Stimulated activated memory B cell treated with anti-CD40 and anti-IgM and Interleukin-4, amounts not matched to agents 10 μg/mL and 1 μg/mL and 100 μg/mL, for 72 hours (primary cell): ENCODE data around the gene HES6.

Experiments used
- ATAC-seq: fragments of 150-1000 bp; cut with Tn5 transposase; 2 replicates; pipeline ENCODE4 v1.10.0; 2021
- H3K27ac Mint-ChIP-seq: one replicate; pipeline ENCODE4 v1.8.0; 2022; ENCODE audit warnings: mild to moderate bottlenecking, mixed read lengths
- H3K27me3 Mint-ChIP-seq: one replicate; pipeline ENCODE4 v1.8.0; 2022; ENCODE audit warnings: mixed read lengths
- H3K36me3 Mint-ChIP-seq: one replicate; pipeline ENCODE4 v1.8.0; 2022; ENCODE audit warnings: mixed read lengths
- H3K4me1 Mint-ChIP-seq: one replicate; pipeline ENCODE4 v1.8.0; 2022; ENCODE audit warnings: mixed read lengths
- H3K4me3 Mint-ChIP-seq: one replicate; pipeline ENCODE4 v1.8.0; 2022; ENCODE audit warnings: mild to moderate bottlenecking, moderate library complexity, mixed read lengths
- H3K9me3 Mint-ChIP-seq: one replicate; pipeline ENCODE4 v1.8.0; 2022; ENCODE audit warnings: mixed read lengths

The HES6 gene

DNA sequence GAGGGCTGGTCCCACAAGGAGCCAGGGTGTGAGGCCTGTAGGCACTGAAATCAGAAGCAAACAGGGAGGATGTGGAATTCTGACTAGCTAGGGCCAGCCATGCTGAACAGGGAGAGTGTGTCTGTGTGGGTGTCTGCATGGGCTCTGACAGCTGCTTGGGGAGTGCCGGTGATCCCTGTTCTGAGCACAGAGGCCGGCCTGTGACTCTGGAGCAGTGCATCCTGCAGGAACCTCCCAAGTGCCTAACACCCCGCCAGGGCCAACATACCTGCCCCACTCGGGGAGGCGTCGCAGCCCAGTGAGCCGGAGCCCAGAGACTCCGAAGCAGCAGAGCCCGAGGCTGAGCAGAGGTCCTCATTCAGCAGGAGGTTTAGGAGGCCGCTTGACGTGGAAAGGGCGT lies 11.5 kb upstream of the HES6 start:
- Mint-ChIP-seq H3K9me3 (no peaks in the 10 kb centered on the region), H3K36me3 (peaks cover 73% of the 10 kb centered on the region), H3K4me1 (no peaks in the 10 kb centered on the region), H3K27ac (no peak overlapping the region), H3K27me3 (no peaks in the 10 kb centered on the region), H3K4me3 (no peak overlapping the region)
- no peak for ATAC-seq

DNA sequence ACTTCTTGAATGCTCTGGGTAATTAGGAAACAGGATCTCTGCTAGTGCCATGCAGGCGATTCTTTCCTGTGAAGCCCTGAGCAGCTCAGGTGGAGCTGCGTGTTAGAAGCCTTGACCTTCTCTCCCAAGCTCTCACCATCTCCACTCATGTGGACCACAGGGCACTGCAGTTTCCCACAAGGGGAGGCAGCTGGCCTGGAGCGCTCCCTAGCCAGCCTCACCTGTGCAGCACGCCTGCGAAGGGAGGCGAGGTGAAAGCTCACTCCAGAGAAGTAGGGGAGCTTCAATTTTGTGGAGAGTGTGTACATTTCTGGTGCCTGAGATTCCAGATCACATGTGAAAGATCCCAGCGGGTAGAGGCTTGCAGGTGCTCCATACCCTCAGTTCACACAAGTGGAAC lies 11.1 kb upstream of the HES6 start:
- no peaks in the 10 kb centered on the region for H3K4me1 Mint-ChIP-seq

DNA sequence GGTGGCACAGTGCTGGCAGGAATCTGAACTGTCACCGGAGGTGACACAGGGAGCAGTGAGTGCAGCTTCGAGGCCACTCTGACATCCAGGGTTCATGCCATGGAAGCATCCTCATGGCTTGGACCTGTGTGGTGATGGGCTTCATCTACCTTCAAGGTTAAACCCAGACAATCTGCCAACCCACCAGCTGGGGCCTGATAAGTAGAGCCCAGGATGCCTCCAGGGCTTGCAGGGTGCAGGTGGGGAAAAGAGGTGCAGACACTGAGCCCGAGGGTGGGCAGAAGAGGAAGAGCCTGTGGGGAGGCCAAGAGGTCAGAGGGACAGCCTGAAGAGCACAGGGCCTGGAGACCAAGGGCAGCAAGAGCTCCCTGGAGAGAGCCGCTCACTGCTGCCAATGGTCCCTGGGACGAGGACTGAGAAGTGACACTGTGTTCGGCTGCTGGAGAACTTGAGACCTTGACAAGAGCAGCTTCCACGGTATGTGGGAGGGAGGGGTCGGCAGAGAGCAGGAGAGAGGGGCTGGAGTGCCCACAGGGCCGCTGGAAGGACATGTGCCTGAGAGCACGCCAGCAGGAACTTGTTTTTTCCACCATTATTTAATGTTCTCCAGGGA lies 8.1 kb upstream of the HES6 start:
- peaks cover 65% of the 10 kb centered on the region for H3K36me3 Mint-ChIP-seq
- ATAC-seq, result no peak
- peak overlapping the region; percentile 2 for H3K27ac Mint-ChIP-seq

More for the DNA sequence above, 11.1 kb upstream of the HES6 start:
- Mint-ChIP-seq H3K4me3 (no peak overlapping the region), H3K9me3 (no peaks in the 10 kb centered on the region), H3K27me3 (no peaks in the 10 kb centered on the region), H3K27ac (no peak overlapping the region), H3K36me3 (peaks cover 75% of the 10 kb centered on the region)
- ATAC-seq, result no peak

DNA sequence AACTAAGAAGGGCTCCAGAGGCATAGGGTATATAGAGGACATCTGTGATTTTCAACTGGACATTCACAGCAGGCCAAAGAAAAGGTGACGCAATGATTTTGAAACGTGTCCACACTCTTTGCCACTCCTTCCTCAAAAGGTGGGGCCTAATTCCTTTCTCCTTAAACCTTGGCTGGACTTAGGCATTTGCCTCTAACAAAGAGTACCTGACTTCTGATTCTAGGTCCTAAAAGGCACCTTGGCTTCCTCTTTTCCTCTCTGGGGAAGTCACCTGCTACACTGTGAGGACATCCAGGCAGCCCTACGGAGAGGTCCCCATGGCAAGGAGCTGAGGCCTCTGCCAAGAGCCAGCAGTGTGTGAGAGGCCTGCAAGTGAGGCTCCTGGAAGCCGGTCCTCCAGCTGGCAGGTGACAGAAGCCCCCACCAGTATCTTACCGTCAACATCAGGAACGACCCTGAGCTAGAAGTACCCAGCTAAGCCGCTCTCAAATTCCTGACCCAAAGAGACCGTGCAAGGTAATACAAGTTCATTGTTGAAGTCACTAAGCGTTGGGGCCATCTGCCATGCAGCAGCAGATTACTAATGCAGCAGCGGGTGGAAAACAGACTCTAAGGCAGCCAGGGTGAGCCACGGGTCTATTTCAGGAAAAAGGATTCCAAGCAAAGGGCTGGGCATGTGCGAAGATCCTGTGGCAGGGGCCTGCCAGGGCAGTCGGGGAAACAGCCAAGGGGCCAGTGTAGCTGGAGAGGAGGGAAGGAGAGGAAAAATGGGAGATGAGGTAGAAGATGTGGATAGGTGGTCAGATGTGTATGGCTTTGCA lies 7.4 kb upstream of the HES6 start:
- Mint-ChIP-seq H3K9me3 (no peaks in the 10 kb centered on the region), H3K36me3 (peaks cover 57% of the 10 kb centered on the region), H3K27me3 (no peaks in the 10 kb centered on the region), H3K4me3 (no peak overlapping the region), H3K4me1 (no peaks in the 10 kb centered on the region), H3K27ac (no peak overlapping the region)
- no peak for ATAC-seq

More for the DNA sequence above, 8.1 kb upstream of the HES6 start:
- Mint-ChIP-seq H3K4me1 (no peaks in the 10 kb centered on the region), H3K9me3 (no peaks in the 10 kb centered on the region), H3K4me3 (no peak overlapping the region), H3K27me3 (no peaks in the 10 kb centered on the region)

DNA sequence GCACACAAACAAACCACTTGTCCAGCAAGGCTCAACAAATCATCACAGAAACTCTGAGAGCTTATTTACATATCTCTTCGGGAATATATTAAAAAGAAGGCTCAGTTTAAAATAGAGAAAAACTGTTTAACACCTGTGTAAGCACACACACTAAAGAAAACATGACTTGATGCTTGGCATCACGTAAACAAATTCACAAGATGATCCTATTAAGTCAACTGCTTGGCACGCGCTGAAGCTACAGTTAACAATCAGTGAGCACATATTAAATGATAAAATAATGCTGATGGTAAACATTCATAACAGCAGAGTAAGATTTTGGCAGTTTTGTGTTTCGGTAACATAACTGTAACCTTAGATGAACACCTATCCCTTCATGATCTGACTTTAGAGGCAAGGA lies 4.3 kb upstream of the HES6 start:
- ATAC-seq, result no peak
- Mint-ChIP-seq H3K27ac (no peak overlapping the region), H3K36me3 (peaks cover 28% of the 10 kb centered on the region), H3K4me3 (no peak overlapping the region), H3K27me3 (no peaks in the 10 kb centered on the region), H3K9me3 (no peaks in the 10 kb centered on the region), H3K4me1 (peaks cover 15% of the 10 kb centered on the region)

DNA sequence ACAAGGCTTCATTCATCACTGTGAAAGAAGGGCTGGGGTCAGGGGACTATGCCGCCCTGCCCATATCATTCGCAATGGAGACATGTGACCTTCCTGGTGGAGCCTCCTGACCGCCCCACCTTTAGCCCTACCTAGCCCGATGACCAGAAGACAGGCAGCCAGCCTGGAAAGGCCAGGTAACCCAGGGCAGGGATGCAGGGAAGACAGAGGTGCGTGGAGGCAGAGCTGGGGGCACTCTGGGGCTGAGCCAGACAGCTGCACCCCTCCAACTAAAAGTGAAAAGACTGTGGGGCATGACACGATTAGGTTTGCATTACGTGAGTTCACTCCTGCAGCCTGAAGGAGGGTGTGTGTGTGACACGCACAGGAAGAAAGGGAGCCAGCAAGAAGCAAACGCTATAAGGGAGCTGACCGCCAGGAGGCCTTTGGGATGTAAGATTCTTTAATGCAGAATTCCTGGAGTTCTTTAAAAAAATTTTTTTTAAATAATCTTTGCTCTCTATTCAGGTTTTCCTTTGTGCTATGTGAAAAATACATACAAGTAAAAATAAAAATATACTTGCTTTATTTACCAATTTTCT lies 3.7 kb upstream of the HES6 start:
- ATAC-seq, result no peak
- Mint-ChIP-seq H3K4me1 (peaks cover 15% of the 10 kb centered on the region), H3K36me3 (peaks cover 28% of the 10 kb centered on the region), H3K27ac (no peak overlapping the region), H3K9me3 (no peaks in the 10 kb centered on the region), H3K4me3 (no peak overlapping the region), H3K27me3 (no peaks in the 10 kb centered on the region)

DNA sequence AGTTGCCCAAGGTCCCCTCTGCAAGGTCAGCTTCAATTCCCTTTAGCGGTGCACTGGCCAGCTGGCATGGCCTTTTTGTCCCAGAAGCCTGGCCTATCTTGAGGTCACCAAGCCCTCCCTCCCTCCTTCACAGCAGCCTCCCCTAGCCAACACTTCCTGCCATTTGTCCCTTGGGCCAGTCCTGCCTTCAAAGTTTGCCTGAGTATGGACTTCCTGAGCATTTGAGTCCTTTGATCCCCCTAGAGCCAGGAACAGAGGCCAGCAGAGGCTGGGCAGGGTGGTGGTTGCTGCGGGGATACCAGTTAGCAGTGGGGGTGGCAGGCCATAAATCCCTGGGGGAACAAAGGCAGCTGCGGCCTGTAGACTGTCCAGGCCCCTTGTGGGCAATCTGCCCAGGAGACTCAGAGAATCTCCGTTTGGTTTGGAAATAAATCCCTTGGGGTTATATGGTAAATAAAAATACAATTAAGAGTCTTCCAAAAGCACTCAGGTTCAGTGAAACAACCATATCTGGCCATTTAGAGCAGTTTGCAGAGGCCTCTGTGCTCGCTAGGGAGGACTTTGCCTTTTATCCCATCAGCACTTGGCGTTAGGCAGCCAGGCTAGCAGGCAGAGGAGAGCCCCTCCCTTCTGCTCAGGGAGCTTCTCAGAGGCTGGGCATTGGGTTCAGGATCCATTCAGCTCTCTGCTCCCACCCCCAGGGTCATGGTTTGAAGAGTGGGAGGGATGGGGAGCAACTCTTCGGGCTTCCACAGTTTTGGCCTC lies 3.1 kb upstream of the HES6 start:
- Mint-ChIP-seq H3K4me3 (no peak overlapping the region), H3K4me1 (peaks cover 15% of the 10 kb centered on the region), H3K27me3 (no peaks in the 10 kb centered on the region), H3K9me3 (no peaks in the 10 kb centered on the region), H3K27ac (no peak overlapping the region), H3K36me3 (peaks cover 28% of the 10 kb centered on the region)
- ATAC-seq, result no peak

DNA sequence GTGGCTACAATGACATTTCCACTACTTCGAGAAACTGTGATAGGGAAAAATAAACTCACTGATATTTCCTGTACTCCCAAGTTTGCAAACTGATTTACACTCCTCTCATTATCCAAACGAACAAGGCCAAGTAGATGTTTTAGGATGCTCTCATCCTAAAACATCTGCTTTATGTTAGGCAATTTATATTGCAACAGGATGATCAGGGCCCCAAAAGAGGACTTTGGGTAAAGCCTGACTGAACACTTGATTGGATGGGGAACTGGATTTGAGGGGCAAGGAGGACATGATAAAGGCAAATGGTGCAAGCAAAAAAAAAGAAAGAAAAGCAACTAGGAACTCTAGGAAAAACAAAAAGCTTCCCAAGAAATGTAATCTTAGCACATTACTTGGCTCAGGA lies 2.1 kb upstream of the HES6 start:
- ATAC-seq, result no peak
- H3K27me3 Mint-ChIP-seq, result no peaks in the 10 kb centered on the region
- H3K27ac Mint-ChIP-seq, result no peak overlapping the region
- H3K4me1 Mint-ChIP-seq, result peaks cover 15% of the 10 kb centered on the region
- H3K9me3 Mint-ChIP-seq, result no peaks in the 10 kb centered on the region
- H3K36me3 Mint-ChIP-seq, result peaks cover 19% of the 10 kb centered on the region
- peak overlapping the region; percentile 61 for H3K4me3 Mint-ChIP-seq

DNA sequence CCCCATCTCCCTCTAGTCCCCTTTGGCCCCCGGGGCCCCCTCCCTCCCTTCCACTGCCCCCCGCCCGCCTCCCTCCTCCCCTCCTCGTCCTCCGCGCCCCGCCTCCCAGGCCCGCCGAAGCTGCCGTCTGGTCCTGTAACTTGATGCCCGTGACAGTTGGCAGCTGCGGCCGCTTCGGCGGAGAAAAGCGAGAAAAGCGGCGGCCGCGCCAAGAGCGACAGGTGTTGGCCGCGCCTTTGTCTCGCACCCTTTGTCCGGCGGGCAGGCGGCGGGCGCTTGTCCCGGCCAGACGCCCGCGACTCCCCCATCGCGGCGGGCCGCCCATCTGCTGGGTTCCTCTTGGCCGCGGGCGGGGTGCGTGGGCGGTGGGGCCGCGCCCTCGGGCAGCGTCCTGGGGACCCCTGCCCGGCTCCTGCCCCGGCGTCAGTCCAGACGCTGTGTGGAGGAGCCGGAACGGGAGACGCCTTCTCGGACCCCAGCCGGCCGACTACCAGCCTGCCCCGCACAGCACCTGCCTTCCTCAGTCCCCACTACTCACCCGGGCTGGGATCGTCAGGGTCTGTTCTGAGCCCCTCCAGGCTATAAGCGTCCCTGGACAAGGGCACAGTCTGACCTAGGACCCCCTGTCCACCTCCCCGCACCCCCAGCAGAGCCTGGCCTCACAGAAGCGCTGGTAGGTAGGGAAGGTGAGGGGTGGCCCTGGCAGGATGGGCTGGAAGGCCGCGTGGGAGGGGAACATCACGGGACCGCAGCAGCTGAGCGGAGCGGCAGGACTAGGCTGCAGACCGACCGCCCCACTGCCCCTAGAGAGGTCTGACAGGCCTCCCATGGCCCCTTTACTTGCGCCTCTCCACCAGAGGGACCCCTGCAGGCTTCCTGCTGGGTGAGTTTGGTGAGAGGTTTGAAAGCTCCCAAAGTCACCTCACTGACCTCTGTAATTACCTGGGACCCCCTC lies 1.2 kb upstream of the HES6 start:
- H3K4me3 Mint-ChIP-seq, result peak overlapping the region; percentile 61
- ATAC-seq, result no peak
- no peak overlapping the region for H3K27ac Mint-ChIP-seq
- H3K9me3 Mint-ChIP-seq, result no peaks in the 10 kb centered on the region
- peaks cover 8% of the 10 kb centered on the region for H3K27me3 Mint-ChIP-seq
- peaks cover 15% of the 10 kb centered on the region for H3K4me1 Mint-ChIP-seq
- peaks cover 9% of the 10 kb centered on the region for H3K36me3 Mint-ChIP-seq

DNA sequence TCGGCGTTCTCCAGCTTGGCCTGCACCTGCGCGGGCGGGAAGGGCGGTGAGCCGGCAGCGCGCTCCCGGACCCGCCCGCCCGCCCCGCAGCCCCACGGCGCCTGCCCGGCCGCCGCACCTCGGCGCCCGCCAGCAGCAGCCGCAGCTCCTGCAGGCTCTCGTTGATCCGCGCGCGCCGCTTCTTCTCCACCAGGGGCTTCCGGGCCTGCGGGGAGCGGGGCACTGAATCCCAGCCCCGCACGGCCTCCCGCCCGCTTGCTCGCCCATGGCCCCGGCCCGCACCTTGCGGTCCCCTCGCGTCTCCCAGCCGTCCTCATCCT lies 335 bp downstream of the HES6 start:
- H3K4me3 Mint-ChIP-seq, result peak overlapping the region; percentile 55
- no peak for ATAC-seq

DNA sequence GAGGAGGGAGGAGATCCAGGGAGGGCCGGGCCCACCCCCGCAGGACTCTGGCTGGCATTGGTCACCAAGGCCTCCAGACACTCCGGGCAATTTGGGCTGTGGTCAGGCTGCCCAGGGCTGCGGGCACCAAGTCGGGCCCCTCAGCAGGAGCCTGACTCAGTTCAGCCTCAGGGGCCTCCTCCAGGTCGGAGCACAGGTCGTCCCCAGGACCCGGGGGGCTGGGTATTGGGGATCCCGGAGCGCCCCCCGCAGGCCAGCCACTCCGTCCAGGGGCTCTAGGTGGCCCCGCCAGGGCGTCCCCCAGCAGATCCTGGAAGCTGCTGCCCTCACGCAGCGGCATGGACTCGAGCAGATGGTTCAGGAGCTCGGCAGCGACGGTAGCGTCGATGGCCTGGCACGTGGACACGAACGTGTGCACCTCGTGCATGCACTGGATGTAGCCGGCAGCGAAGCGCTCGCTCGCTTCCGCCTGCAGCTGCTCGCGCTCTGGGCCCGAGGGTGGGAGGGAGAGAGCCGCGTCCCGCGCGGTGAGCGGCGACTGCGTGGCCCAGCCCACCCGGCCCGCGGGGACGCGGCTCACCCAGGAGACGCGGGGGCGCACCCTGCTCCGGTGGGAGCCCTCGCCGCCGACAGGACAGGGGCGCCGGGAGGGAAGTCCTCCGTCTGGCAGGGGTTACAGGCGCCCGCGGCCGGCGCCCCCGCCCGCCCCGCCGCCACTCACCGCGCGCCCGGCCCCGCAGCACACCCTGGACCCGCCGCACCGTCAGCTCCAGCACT lies 884 bp downstream of the HES6 start:
- H3K4me1 Mint-ChIP-seq, result peaks cover 15% of the 10 kb centered on the region
- peak; percentile 38 for ATAC-seq
- peak overlapping the region; percentile 60 for H3K4me3 Mint-ChIP-seq
- H3K27me3 Mint-ChIP-seq, result peaks cover 24% of the 10 kb centered on the region
- H3K36me3 Mint-ChIP-seq, result peaks cover under 1% of the 10 kb centered on the region
- H3K9me3 Mint-ChIP-seq, result no peaks in the 10 kb centered on the region
- no peak overlapping the region for H3K27ac Mint-ChIP-seq

More for the DNA sequence above, 335 bp downstream of the HES6 start:
- Mint-ChIP-seq H3K9me3 (no peaks in the 10 kb centered on the region), H3K36me3 (no peaks in the 10 kb centered on the region), H3K27ac (no peak overlapping the region), H3K4me1 (peaks cover 15% of the 10 kb centered on the region), H3K27me3 (peaks cover 24% of the 10 kb centered on the region)

DNA sequence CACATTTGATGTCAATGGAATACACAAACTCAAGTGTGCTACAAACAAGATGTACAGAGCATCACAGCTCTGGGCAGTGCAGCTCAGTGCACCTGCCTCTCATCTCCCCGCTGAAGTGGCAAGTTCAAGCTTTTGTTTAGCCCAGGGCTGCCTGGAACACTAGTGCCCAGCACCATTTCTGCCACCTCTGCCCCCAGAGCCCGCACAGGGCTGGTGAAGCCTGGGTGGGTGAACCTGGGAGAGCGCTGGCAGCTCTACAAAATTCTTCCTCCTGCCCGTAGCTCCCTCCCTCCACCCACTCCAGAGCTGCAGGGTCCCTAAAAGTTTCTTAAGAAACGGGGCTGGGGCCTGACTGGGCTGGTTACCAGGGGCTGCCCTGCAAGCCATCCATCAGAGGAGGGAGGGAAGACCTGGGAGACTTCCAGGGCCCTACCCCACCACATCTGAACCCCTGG lies 1.5 kb downstream of the HES6 start:
- Mint-ChIP-seq H3K36me3 (peaks cover 7% of the 10 kb centered on the region), H3K4me3 (peak overlapping the region; percentile 53), H3K27ac (no peak overlapping the region), H3K9me3 (no peaks in the 10 kb centered on the region), H3K27me3 (peaks cover 24% of the 10 kb centered on the region), H3K4me1 (peaks cover 15% of the 10 kb centered on the region)
- no peak for ATAC-seq

DNA sequence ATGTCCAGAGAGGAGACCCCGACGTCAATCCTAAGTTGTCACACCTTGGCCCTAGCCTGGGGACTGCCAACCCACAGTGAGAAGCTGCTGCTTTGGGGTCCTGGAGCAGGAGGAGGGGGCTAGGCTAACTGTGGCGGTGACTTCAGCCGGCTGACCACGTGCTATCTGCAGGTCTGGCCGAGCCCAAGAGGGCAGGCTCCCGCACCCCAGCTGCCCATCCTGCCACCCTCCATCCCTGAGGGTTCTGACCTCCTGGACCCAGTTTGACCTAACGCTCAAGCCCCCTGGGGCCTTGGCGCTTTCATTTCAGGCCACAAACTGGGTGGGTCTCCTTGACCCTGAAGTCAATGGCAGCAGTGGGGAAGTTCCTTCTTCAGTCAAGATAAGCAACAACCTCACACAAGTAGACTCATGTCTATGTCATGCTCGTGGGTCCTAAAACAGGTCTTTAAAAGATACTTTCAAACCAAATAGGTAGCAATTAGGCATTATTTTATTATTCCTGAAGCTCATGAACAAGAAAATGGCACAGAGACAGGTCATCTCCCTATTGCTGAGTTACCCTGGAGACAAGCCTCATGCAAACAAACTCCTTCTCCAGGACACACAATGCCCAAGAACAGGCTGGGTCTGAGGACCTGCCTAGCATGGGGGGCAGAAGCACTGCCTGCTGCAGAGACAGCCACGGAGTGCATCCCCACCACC lies 2.3 kb downstream of the HES6 start:
- peaks cover 15% of the 10 kb centered on the region for H3K4me1 Mint-ChIP-seq
- H3K4me3 Mint-ChIP-seq, result no peak overlapping the region
- no peak for ATAC-seq
- H3K9me3 Mint-ChIP-seq, result no peaks in the 10 kb centered on the region
- H3K27me3 Mint-ChIP-seq, result peaks cover 24% of the 10 kb centered on the region
- peaks cover 8% of the 10 kb centered on the region for H3K36me3 Mint-ChIP-seq
- no peak overlapping the region for H3K27ac Mint-ChIP-seq
